ENCODE data around the gene PIAS2. TPM values are rescaled to one million over a fixed set of nuclear protein-coding genes. Genes with fewer than 3 reads are reported as not detected.
A peak's percentile ranks its signal among the peaks of the same experiment; 100 is the strongest.

The PIAS2 gene
- total and polyA plus RNA-seq, 2 experiments from 2014 or later: 30.3 to 54.2 TPM

DNA sequence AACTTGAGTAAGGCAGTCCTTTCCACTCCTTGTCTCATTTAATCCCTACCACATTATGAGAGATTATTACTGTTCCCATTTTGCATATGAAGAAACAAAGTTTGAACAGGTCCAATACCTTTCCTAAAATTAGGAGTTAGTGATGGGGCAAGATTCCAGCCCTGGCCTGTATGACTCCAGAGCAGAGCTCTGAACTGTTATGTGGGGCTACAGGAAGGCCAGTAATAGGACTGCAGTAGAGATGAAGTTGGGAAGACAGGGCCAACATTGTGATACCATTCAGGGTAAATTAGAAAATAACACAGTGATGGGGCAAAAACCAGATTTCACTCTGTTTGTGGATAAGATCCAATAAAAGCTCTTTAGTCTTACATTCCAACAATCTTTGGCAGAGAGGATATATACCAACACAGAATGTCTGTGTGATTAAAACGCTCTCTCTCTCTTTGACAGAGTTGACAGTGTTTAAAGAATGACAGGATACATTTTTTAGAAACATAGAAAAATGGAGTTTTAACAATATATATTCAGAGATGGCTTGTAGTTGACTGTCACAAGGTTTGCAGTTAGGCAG, 22.8 kb upstream of the PIAS2 start:
- Histone ChIP-seq H3K79me2 (replicated peaks; ENCODE audit: insufficient read depth) (no peaks in the 10 kb centered on the region), H3K36me3 (ENCODE audit: insufficient read depth) (no peaks in the 10 kb centered on the region), H3K27me3 (ENCODE audit: insufficient read depth) (no peaks in the 10 kb centered on the region), H2AFZ (0 out of 2 replicates have a peak overlapping the region, but pooled peaks have one; percentile 18), H3K9me2 (ENCODE audit: insufficient read depth) (no peaks in the 10 kb centered on the region), H3F3A (replicated peaks; ENCODE audit: low read depth) (no peaks in the 10 kb centered on the region), H4K20me1 (replicated peaks; ENCODE audit: insufficient read depth) (no peaks in the 10 kb centered on the region), H3K4me2 (no peak overlapping the region), H3K4me3 (no peak overlapping the region), H3K4me1 (ENCODE audit: insufficient read depth) (peaks cover 8% of the 10 kb centered on the region), H3K27ac (ENCODE audit: low read depth) (no peak overlapping the region)
- H3K36me3 Mint-ChIP-seq (ENCODE audit: low read depth): no peaks in the 10 kb centered on the region
- DNase-seq (ENCODE audit: low spot score) (no peak), ATAC-seq (no peak)
- no peaks in the 10 kb centered on the region for H3K9me3 Mint-ChIP-seq
- no peaks in the 10 kb centered on the region for H3K27me3 Mint-ChIP-seq (ENCODE audit: insufficient read depth, low read depth, poor library complexity)
- no peak for TF ChIP-seq POLR2AphosphoS5 (IDR thresholded peaks at IDR 0.05; ENCODE audit: low read depth)
- no peak for TF ChIP-seq EZH2 (IDR thresholded peaks at IDR 0.05; ENCODE audit: low read depth, unreplicated experiment)
- TF ChIP-seq JUNB (IDR thresholded peaks at IDR 0.05; ENCODE audit: unreplicated experiment): no peak
- TF ChIP-seq, protein P1, sequence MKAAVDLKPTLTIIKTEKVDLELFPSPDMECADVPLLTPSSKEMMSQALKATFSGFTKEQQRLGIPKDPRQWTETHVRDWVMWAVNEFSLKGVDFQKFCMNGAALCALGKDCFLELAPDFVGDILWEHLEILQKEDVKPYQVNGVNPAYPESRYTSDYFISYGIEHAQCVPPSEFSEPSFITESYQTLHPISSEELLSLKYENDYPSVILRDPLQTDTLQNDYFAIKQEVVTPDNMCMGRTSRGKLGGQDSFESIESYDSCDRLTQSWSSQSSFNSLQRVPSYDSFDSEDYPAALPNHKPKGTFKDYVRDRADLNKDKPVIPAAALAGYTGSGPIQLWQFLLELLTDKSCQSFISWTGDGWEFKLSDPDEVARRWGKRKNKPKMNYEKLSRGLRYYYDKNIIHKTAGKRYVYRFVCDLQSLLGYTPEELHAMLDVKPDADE (IDR thresholded peaks at IDR 0.05): no peak
- TF ChIP-seq ZNF114 (CRISPR knock-in tag; IDR thresholded peaks at IDR 0.05): no peak
- TF ChIP-seq ZNF462 (CRISPR knock-in tag; IDR thresholded peaks at IDR 0.05): no peak
- TF ChIP-seq, protein P2, sequence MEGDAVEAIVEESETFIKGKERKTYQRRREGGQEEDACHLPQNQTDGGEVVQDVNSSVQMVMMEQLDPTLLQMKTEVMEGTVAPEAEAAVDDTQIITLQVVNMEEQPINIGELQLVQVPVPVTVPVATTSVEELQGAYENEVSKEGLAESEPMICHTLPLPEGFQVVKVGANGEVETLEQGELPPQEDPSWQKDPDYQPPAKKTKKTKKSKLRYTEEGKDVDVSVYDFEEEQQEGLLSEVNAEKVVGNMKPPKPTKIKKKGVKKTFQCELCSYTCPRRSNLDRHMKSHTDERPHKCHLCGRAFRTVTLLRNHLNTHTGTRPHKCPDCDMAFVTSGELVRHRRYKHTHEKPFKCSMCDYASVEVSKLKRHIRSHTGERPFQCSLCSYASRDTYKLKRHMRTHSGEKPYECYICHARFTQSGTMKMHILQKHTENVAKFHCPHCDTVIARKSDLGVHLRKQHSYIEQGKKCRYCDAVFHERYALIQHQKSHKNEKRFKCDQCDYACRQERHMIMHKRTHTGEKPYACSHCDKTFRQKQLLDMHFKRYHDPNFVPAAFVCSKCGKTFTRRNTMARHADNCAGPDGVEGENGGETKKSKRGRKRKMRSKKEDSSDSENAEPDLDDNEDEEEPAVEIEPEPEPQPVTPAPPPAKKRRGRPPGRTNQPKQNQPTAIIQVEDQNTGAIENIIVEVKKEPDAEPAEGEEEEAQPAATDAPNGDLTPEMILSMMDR (conservative IDR thresholded peaks at IDR 0.05; ENCODE audit: low read depth in 2 of 2): no peak
- no peak for TF ChIP-seq STAT1 (IDR thresholded peaks at IDR 0.05; ENCODE audit: unreplicated experiment)
- no peak for TF ChIP-seq CREB1 (CRISPR knock-in tag; IDR thresholded peaks at IDR 0.05; ENCODE audit: low read depth)
- TF ChIP-seq ZNF331 (CRISPR knock-in tag; IDR thresholded peaks at IDR 0.05; ENCODE audit: low read depth): no peak
- no peak for TF ChIP-seq EZH2phosphoT487 (IDR thresholded peaks at IDR 0.05; ENCODE audit: unreplicated experiment)
- no peak for TF ChIP-seq NANOG (IDR thresholded peaks at IDR 0.05; ENCODE audit: borderline replicate concordance)
- TF ChIP-seq, protein P3, sequence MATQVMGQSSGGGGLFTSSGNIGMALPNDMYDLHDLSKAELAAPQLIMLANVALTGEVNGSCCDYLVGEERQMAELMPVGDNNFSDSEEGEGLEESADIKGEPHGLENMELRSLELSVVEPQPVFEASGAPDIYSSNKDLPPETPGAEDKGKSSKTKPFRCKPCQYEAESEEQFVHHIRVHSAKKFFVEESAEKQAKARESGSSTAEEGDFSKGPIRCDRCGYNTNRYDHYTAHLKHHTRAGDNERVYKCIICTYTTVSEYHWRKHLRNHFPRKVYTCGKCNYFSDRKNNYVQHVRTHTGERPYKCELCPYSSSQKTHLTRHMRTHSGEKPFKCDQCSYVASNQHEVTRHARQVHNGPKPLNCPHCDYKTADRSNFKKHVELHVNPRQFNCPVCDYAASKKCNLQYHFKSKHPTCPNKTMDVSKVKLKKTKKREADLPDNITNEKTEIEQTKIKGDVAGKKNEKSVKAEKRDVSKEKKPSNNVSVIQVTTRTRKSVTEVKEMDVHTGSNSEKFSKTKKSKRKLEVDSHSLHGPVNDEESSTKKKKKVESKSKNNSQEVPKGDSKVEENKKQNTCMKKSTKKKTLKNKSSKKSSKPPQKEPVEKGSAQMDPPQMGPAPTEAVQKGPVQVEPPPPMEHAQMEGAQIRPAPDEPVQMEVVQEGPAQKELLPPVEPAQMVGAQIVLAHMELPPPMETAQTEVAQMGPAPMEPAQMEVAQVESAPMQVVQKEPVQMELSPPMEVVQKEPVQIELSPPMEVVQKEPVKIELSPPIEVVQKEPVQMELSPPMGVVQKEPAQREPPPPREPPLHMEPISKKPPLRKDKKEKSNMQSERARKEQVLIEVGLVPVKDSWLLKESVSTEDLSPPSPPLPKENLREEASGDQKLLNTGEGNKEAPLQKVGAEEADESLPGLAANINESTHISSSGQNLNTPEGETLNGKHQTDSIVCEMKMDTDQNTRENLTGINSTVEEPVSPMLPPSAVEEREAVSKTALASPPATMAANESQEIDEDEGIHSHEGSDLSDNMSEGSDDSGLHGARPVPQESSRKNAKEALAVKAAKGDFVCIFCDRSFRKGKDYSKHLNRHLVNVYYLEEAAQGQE (IDR thresholded peaks at IDR 0.05; ENCODE audit: unreplicated experiment): no peak
- H3K4me3 Mint-ChIP-seq: no peak overlapping the region
- no peak overlapping the region for H3K27ac Mint-ChIP-seq
- peaks cover 9% of the 10 kb centered on the region for H3K4me1 Mint-ChIP-seq
